HG03196 (cell line): Measurements from ENCODE around the gene PPARGC1A.

Source experiments
- ATAC-seq: cut with Tn5 transposase; IDR thresholded peaks from one replicate; pipeline ENCODE4 v1.9.1; 2021; ENCODE audit not compliant: unreplicated experiment

The PPARGC1A gene

DNA sequence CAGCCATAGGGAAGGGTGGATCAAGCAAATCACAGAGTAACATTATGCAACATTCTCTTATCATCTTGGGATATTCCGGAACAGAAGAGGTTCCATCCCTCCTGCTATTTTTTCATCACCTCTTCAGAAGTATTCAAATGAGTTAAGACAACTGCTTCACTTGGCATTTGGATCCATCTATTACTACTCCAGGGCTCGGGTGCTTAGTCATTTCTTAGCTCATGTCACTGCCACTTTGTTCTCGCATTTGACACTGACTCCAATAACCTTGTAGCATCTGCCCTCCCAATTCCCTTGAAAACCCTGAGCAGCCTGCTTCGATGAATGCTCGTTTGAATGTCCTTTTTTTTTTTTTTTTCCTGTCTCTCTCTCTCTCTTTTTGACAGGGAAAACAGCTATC lies 114.9 kb downstream of the PPARGC1A start:
- ATAC-seq, result no peak

DNA sequence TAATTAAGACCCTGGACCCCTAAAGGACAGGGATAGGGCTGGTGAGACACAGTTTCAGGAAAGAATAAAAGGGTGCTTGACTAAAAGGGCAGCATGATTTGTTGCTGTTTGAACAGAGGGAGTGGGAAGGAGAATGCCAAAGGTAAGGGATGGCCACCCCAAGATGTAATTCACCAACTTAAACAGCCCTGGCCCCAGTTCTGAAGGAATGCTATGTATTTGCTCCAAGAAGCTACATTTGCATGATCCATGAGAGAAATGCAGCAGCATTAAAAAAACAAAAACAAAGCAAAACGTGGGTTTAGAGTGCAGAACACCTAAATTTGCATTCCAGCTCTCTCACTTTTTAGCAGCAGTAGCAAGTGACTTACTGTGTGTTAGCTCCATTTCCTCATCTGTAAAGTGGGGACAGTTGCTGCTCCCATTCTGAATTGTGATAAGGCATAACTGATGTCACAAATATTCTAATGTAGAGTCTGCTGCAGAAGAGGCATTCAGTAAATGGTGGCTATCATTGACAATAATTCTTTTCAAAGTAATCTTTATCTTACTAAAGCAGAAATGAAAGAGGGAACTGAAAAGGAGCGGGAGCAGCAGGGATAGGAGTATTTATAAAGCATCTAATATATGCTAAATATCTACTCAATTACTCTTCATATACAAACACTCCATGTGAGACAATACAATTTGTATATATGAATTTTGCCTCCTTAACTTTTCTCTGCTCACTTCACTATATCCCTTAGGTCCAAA lies 115.8 kb downstream of the PPARGC1A start:
- no peak for ATAC-seq

DNA sequence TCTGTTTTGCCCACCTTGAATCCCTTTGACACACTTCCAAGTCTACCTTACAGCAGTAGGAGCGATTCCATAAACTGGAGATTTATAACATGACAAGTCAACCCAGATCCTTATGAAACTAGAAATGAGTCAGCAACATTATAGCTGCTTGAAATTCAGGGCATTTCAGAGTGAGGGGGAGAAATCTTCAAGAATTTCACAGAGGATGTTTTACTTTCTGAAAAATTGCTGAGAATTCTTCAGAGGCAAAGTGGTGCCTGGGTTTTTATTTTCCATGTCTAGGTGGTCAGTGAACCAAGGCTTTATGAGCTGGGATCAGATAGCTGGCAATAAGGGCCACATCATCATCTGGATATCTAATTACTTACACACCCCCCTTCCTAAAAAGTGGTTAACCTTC lies 119.8 kb downstream of the PPARGC1A start:
- no peak for ATAC-seq

DNA sequence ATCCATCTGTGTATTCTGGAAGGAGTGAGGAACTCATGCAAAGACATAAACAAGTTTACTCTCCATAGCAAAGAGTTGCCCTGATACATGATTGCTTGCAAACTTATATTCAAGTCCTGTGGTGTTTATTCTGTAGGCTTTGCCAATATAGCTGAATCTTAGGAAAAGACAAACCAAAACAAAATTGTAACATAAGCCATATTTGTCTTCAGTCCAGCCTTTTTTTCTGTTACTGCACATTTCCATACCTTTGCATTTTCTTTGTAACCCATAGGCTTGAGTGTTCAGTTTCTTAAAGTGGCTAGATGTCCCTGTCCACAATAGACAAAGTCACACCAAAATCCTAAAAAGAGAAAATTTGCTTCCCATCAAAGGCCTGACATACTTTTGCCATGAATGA lies 120.4 kb downstream of the PPARGC1A start:
- ATAC-seq, result no peak

DNA sequence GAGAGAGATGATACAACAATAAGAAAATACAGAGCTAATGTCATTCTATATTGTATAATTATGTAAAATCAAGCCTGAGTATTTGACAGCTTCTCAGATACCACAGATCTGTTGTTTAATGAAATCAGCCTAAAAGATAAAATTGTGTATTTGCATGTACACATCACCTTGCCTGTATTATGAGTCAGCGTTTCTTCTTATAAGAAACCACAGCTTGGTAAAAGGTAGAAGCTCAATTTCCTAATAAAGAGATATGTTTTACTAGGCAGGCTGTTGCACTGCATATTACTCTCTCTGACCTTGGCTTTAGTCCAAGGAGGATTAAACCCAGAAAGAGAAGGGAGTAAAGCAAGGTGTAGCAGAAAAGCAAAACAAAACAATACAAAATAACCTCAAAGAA lies 121.3 kb downstream of the PPARGC1A start:
- ATAC-seq, result no peak

DNA sequence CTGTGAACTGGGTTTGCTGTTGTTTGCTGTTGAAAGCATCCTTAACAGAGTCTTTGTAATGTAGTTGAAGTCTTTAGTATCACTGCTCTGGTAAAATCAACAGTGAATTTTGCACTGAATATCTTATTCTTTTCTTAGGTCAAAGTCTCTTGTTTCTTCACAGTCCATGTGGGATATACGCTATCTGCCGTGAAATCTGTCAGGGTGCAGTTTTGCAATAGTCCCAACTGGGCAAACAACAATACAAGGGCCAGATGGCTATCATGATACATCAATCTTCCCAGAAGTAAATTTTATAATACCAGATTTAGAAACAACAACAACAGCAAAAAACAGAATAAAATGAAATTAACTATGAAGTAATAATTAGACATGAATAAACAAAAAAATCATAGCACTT lies 123.5 kb downstream of the PPARGC1A start:
- ATAC-seq, result no peak

DNA sequence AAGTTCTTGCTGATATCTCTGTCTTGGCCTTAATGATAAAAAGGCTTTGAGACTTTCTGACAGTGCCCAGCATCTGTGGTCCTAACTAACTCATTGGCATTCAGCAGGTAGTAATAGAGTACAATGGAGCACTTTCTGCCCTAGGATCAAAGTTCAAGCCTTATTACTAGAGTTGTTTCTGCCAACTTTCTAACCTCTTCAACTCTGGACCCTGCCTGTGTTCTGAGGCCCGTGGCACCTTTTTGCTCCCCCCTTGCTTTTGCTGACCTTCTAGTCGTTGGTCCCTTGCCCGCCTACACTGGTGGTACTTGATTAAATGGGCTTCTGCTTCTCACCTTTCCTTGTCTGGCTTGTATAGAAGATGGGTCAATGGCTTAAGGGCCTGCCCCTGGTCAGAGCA lies 126.3 kb downstream of the PPARGC1A start:
- no peak for ATAC-seq

DNA sequence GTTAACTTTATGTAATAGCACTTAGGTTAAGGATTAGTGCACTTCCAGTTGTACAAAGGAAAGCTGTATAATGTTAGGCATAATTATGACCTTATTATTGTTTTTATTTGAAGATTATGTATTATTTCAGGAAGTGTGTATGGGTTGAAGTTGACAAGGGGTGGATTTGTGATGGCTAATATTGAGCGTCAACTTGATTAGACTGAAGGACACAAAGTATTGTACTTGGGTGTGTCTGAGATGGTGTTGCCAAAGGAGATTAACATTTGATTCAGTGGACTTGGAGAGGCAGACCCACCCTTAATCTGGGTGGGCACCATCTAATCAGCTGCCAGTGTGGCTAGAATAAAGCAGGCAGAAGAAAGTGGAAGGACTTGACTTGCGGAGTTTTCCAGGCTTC lies 127.3 kb downstream of the PPARGC1A start:
- no peak for ATAC-seq

DNA sequence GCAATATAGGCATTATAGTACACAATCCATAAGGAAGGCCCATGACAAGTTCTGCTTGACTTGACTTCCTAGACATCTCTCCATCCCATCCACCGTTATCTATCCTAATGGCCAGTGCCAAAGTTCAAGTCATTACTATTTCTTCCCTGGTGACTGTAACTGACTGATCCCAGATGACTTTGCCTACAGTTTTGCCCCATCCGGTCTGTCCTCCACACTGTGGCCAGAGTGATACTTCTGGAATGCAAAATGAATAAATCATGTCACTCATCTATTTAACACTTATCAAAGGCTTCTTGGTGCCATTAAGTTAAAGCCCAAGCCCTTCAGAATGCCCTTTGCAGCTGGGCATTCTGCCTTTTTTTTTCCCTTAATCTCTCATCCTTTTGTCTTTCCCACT lies 130.8 kb downstream of the PPARGC1A start:
- ATAC-seq, result no peak

DNA sequence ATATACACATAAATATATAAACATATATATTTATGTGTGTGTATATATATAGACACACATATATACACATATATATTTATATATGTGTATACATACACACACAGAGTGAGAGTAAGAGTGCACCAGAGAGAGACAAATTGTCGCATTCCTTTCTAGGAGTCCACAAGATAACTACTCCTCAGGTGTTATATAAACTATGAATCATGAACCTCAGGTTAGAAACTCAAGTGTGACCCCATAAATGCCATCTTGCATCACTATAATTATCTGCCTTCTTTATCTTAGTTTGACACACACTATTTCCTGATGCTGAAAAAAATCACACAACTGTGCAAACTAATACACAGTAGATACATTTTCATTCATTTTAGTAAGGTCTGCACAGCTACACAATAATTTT lies 135.2 kb downstream of the PPARGC1A start:
- no peak for ATAC-seq

DNA sequence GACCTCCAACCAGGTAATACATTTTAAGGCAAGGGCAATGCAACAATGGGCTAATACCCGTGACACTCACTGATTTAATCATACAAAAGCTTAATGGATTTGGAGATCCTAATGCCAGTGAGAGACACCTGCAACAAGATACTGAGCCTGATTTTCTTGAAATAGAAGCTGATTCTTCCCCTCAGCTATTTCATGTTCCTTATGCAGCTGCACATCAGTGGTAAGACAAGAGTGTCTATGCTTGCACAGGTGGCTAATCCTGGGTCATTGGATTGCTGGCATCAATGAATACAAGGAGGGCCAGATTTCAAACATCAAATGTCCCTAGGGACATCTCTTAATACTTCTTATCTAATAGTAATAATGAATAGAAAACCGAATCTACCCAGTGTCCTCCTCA lies 139.7 kb downstream of the PPARGC1A start:
- no peak for ATAC-seq

DNA sequence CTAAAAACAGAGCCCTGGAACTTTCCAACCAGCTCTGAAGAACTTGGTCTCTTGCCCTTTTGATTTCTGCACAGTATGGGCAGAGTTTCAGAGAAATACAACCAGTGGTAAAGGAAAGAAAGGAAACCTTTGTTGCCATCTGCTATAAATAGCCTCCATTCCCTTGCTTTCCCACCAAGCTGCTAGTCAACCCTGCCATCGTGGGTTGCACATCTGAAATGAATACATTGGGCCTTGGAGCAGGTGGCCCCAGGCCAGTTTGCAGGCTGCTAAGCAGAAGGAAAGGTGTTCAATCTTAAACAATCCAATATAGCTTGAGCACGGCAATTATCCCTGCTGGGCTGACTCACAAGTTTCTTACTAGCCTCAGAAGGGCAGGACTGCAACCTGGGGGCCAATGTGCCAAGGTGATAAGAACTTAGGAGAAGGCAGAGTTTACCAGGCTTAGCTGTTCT lies 142.5 kb downstream of the PPARGC1A start:
- no peak for ATAC-seq

DNA sequence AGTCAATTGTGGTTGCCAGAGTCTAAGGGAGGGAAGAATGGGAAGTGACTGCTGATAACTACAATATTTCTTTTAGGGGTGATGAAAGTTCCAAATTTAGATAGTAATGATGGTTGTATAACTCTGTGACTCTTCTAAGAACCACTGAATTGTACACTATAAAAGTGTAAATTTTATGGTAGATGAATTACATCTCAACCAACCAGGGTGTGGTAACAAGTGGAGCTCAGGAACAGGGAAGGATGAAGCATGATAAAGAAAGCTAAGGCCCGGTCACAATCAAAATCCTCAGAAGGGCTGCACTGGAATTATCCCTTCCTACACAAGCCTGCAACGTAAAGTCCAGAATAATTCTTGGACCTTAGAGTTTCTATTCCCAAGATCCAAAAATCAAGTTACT lies 143.2 kb downstream of the PPARGC1A start:
- no peak for ATAC-seq

DNA sequence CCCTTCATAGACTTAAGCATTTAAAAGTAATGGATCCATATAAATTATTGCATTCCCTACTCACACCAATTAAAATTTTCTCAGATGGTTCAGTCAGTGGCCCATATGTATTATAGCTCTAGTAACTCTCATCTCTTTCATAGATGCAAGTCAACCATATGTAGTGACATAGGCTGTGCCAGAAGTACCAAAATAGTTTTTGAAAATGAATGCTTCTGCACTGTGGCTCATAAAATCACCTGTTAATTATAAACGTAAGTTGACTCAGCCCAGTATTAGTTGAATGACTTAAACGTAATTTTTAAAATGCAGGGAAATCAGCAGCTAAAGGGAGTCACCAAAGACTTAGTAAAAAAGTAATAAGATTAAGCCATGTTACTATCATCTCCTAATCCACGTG lies 143.8 kb downstream of the PPARGC1A start:
- ATAC-seq, result no peak

DNA sequence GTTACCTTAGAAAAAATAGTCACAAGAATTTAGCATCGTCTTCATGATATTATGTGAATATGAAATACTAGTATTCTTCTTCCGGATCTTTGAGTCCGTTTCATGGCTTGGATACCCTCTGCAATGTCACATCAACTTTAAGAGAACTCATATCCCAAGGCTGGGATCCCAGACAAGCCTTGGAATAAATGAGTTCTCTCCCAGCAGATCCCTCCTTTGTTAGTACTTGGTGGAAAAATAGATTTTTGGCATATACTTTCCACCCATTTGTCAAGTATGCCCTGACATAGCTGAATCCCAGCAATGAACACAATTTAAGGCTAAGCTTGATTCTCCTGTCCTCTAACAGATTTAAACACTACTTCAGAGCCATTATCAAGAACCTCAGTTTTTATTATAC lies 144.5 kb downstream of the PPARGC1A start:
- ATAC-seq, result no peak
